ENCODE data around the gene THEM4.

GRCh38 chr1:151956957-151957497 lies 47.7 kb upstream of the THEM4 start:
- TF ChIP-seq POLR2AphosphoS5 (IDR thresholded peaks at IDR 0.05; ENCODE audit: low read depth, low read length) (no peak), MAX (IDR thresholded peaks at IDR 0.05) (no peak), POLR2A (IDR thresholded peaks at IDR 0.05; ENCODE audit: control extremely low read depth in 1 of 2, low read depth in 2 of 2, low read length in 2 of 2) (no peak), RAD21 (IDR thresholded peaks at IDR 0.05 in 1 of 2, conservative IDR thresholded peaks at IDR 0.05 in 1 of 2; ENCODE audit: low read depth in 2 of 2, low read length in 2 of 2) (no peak), CTCF (IDR thresholded peaks at IDR 0.05; ENCODE audit: control extremely low read depth in 1 of 3, insufficient read depth in 1 of 3, low read depth in 1 of 3, low read length in 3 of 3) (no peak), ASH2L (IDR thresholded peaks at IDR 0.05; ENCODE audit: low read length) (no peak), RFX5 (IDR thresholded peaks at IDR 0.05; ENCODE audit: borderline replicate concordance, low read depth, low read length) (no peak), CREB1 (IDR thresholded peaks at IDR 0.05) (no peak), YY1 (IDR thresholded peaks at IDR 0.05; ENCODE audit: low read depth, low read length) (no peak), BCL11A (IDR thresholded peaks at IDR 0.05; ENCODE audit: low read depth in 2 of 2, low read length in 2 of 2) (no peak), KDM1A (IDR thresholded peaks at IDR 0.05; ENCODE audit: borderline replicate concordance, low read length) (no peak), EP300 (IDR thresholded peaks at IDR 0.05; ENCODE audit: borderline replicate concordance in 1 of 2, low read depth in 2 of 2, low read length in 2 of 2) (no peak), ATF2 (IDR thresholded peaks at IDR 0.05; ENCODE audit: low read length) (no peak), TBP (IDR thresholded peaks at IDR 0.05; ENCODE audit: low read depth, low read length) (no peak)
